Measurements from ENCODE around the gene AREG.
"Not testable (repeated sequence)": the region's sequence is repeated elsewhere in the genome, so short reads cannot be mapped to it uniquely, and the experiment has no call there.

Gene AREG

GRCh38 chr4:74444891-74445642 is at the start of gene AREG:
Gene AREG, plus strand, starts transcription at chr4:74445136. Its CDS starts 210 bp downstream, at chr4:74445346.
- peak; percentile 80 for DNase-seq (ENCODE audit: low read depth)

DNA sequence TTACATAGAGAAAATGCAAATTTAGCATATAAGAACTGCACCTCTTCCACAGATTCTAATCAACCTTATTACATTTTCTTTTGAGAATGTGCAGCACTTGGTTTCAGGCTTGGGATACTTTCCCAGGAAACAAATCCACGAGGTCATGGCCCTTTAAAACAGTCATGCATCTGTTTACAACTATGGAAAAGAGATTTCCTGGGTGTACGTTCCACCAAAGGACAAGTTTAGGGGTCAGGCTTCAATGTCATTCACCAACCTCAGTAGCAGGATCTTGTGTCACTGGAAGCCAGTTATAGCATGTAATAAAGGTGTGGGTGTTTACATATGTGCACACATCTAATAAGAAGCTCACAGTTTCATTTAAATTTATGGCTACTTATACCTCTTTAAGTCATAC is 49.3 kb upstream of the AREG start:
- DNase-seq (ENCODE audit: low read depth): peak; percentile 67

DNA sequence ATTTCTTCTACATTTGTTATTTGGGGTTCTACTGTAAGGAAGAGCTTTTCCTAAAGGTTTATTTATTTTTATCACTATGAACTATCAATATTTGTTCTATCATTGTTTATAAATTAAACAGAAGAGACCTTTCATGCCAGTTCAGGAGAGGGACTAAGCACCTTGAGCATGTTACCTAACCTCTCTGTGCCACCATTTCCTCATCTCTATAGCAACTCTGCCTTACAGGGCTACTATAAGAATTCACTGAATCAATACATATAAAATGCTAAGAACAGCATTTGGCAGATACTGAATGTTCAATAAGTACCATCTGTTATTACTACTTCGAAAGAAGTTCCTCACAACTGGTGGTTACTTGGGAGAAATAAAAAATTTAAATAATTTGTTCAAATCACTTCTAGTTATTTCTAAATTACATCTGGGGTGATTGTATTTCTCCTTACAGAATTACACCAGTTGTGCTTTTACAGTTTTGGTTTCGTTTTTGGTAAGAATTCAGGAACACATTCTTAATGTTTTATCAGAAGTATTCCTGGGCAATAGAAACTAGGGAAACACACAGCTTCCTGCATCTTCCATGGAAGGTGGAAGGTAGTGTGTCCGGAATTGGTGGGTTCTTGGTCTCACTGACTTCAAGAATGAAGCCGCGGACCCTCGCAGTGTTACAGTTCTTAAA is 47.0 kb upstream of the AREG start:
- DNase-seq (ENCODE audit: low read depth): no peak

- DNase-seq (ENCODE audit: low read depth): not testable (repeated sequence)
These were observed 45.9 kb upstream of the AREG start for GRCh38 chr4:74398894-74399589.

GRCh38 chr4:74400395-74400794 is 44.5 kb upstream of the AREG start:
- DNase-seq (ENCODE audit: low read depth): no peak

DNA sequence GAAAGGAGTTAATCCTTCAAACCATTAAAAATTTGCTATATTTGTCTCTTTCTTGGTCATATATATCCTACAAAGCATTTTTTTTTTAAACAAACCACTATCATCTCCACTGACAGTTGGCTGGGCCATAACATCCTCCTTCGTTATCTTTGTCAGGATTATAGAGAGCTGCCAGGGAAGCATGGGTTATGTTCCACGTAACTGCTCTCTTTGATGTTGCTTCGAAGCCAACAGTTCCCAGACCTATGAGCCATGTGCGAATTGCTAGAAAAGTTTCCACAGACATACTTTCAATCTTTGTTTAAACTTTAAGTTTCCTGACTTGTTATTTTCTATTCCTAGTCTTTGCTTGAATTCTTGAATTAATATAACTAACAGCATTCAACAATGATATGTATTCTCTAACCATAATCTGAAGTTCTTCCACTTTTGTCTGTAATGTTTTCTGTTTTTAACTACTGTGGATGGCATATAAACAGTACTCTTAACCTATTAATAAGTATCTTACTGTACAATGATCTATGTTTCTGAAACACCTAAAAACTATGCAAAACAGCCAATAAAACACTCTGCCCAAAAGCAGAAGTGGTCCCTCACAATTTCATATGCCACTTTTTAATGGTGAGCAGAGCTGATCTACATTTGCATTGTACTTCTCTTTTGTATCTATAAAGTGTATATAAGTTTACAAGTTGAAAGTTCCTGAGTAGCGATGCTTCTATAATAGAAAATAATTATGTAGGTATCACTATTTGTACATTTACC is 42.1 kb upstream of the AREG start:
- peak; percentile 67 for DNase-seq (ENCODE audit: low read depth)

- DNase-seq (ENCODE audit: low read depth): no peak
These were observed 37.0 kb upstream of the AREG start for GRCh38 chr4:74407891-74408290.

GRCh38 chr4:74408639-74409038 is 36.3 kb upstream of the AREG start:
- DNase-seq (ENCODE audit: low read depth): no peak

DNA sequence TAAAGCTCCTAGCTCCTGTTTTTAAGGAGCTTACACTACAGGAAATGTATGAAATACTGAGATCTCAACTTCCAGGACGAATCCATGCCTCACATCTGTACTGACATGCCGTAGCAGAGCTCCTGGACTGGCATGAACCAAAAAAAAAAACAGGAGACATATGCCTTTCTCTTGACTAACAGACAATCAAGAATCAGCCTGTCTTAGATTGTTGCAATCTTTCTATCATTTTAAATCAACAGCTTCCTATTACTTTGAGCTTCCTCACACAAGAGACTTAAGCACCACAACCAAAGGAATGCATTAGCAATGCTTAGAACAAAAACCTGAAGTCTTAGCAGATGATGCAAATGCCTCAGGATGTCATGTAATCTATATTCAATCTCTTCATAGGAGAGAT is 34.7 kb upstream of the AREG start:
- DNase-seq (ENCODE audit: low read depth): peak; percentile 71

DNA sequence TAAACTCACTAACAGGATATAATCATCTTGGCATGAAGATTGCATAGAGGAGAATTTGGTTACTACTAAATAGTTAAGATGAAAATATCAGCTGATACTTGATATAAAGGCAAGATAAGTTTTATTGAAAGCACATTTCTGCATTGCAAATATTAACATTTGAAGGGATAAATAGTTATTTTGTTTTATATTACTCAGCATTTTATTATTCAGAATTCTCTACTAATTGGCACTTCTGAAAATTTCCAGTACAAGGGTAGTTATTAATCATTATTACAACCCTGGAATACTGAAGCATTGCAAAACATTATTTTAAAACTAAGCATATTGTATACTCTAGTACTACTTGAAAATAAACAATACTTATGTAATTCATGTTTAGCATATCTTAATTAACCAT is 32.7 kb upstream of the AREG start:
- DNase-seq (ENCODE audit: low read depth): no peak

DNA sequence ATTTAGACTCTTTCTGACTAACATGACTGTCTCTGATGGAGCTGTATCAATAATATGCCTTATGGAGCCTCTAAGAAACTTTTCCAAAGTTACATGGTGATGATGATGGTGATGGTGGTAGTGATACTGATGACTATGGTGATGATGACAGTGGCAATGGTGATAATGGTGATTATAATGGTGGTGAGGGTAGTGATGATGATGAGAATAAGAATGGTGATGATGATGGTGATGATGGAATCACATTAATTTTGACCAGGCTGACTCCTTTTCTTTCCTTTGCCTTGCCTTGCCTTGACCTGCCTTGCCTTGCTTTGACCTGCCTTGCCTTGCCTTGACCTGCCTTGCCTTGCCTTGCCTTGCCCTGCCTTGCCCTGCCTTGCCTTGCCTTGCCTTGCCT is 31.7 kb upstream of the AREG start:
- no peak for DNase-seq (ENCODE audit: low read depth)

DNA sequence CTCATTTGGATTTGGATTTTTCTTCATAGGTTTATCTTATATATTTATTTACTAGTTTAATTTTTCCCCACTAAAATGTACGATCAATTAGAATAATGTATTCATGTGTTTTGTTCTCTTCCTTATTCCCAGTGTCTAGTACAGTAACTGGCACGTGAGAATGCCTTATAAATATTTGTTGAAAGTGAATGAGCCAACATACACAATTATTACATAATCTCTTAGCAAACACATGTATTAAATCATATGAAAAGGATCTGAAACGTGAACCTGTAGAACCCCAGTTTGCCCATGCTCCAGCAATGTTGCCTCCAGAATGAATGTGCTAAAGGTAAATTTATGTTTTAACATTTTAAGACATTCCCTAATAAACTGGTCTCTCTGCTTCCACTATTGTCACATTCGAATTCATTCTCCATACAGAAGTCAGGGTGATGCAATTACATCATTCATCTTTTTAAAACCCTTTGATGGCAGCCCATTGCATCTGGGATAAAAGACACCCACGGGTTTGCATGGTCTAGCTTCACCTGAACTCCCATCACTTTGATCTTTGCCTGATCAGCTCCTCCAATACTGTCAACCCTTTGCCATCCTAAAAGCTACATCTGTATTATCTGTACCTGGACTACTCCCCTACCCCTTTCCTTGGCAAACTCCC is 30.7 kb upstream of the AREG start:
- DNase-seq (ENCODE audit: low read depth): no peak

DNA sequence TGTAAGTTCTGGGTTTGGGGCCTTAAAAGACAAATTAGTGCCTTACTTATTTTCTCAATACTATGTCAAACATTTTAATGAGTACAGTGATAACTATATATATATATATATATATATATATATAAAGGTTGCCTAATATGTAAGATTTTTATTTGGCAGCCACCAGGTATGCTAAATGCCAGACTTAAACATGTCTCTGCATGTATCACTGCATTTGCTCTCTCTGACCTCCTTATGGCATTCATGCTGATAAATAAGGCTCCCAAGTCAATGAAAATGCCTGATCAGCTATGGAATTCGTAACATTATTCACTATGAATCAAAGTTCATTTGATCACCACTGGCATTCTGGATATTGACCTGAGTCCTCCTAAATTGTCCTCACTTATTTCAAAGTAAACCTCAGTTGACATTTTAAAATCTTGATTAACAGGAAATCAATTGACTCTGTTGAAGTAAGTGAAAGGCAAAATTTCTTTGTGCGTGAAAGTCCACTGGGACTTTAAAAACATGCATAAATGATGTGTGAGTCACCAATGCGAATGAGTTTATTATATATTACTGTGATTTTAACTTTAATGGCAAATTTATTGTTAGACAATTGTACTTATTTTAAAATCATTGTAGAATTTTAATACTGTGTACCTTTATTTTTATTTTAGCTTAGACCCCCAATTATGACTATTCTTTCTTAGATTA is 29.2 kb upstream of the AREG start:
- no peak for DNase-seq (ENCODE audit: low read depth)

DNA sequence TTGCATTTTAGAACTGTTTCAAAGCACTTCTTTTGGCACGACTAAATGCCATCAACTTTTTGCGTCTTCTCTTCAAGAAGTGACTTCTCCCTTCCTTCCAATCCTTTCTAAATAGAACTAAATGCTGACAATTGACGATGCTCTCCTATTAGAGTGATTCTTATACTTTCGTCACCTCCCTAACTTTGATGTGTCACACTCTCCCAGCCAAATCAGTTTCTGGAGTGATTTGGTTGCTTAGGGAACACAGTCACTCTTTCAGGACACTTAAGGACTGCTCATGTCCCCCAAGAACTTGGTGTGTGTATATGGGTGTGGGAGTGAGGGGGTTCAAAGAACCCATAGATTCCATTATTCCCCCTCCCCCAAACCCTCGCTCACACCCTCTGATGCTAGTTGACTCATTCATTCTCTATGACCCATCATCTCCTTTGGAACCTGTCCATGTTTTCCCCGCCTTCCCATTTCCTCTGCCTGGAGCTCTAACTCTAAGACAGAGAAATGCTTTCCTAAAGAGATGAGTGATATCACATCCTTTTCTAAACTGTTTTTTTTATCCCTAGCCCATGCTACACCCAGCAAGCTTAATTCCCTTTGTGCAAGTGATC is 26.8 kb upstream of the AREG start:
- DNase-seq (ENCODE audit: low read depth): peak; percentile 84

GRCh38 chr4:74420863-74421262 is 24.1 kb upstream of the AREG start:
- no peak for DNase-seq (ENCODE audit: low read depth)

DNA sequence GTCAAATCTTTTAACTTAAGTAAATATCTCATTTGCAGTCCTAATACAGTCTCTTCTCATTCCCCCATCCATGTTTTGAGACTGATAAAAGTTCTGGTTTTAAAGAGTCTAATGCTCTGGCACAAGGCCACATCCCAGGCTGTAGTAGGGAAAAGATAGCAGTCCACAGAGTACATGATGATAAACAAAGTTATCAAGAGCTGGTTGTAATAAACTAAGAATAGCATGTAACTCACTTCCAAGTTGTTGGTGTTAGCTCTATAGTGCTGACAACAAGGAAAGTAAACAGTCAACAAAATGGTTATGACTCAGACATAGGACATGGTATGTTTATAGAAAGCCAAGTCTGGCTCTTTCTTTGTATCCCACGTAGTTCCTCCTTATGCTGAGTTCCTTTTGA is 21.8 kb upstream of the AREG start:
- DNase-seq (ENCODE audit: low read depth): peak; percentile 94

- DNase-seq (ENCODE audit: low read depth): no peak
These were observed 20.8 kb upstream of the AREG start for GRCh38 chr4:74424111-74424510.

GRCh38 chr4:74426101-74426500 is 18.8 kb upstream of the AREG start:
- peak; percentile 81 for DNase-seq (ENCODE audit: low read depth)

GRCh38 chr4:74428276-74428675 is 16.7 kb upstream of the AREG start:
- peak; percentile 92 for DNase-seq (ENCODE audit: low read depth)

DNA sequence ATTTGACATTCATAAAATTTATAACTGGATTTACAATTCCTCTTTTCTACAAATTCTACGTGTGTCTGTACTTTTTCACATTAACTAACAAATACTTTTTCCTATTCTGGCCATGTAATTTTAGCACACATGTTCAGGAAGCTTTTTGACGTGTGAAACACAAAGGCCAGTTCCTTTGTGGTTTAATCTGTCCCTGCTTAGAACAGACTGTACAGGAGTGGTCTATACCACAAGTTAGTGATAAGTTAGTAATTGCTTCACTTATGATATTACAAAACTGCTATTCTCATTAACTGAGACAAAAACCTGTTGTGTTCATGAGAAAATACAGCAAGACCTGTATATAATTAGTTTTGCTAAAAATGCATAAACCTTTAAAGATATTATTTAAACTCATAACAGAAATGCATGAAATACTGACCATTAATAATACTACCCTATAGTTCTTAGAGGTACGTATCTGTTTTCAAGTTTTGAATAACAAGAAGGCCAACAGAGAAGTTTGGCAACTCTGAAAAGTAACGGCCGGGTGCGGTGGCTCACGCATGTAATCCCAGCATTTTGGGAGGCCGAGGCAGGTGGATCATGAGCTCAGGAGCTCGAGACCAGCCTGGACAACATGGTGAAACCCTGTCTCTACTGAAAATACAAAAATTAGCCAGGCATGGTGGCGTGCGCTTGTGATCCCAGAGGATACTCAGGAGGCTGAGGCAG is 13.7 kb upstream of the AREG start:
- DNase-seq (ENCODE audit: low read depth): peak; percentile 97
